GM15510 (cell line): Measurements from ENCODE around the gene HPCAL4.

Experiments used
- POLR2A ChIP-seq: IDR thresholded peaks from 3 replicates; pipeline ENCODE4 v1.6.1; 2011; ENCODE audit warnings: borderline replicate concordance; ENCODE audit not compliant: insufficient read length; ENCODE audit errors: extremely low read depth

The HPCAL4 gene

GRCh38 chr1:39711966-39712340, 20.7 kb upstream of the HPCAL4 start:
- no peak for TF ChIP-seq POLR2A

- no peak for TF ChIP-seq POLR2A
Measured at GRCh38 chr1:39711104-39711965, 20.1 kb upstream of the HPCAL4 start.

- TF ChIP-seq POLR2A: no peak
Measured at GRCh38 chr1:39707506-39707905, 16.3 kb upstream of the HPCAL4 start.

- TF ChIP-seq POLR2A: no peak
Measured at GRCh38 chr1:39704757-39705156, 13.5 kb upstream of the HPCAL4 start.

DNA sequence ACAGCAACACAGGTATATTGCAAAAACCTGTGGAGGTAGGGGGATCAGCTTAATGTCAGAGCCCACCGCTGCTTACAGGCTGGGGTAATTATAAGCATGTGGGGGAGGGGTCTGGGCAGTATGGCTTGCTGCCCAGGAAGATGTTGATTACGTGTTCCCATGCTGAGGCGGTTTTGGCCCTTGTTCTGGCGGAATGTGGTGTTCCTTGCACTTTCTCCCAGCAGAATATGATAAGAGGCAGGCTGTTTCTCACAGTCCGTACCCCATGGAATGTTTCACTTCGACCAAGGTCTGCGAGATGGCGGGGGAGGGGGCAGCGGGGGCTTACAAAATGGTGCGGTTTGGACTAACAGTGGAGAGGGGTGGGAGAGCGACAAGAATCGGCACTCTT, 9.8 kb upstream of the HPCAL4 start:
- TF ChIP-seq POLR2A: no peak

DNA sequence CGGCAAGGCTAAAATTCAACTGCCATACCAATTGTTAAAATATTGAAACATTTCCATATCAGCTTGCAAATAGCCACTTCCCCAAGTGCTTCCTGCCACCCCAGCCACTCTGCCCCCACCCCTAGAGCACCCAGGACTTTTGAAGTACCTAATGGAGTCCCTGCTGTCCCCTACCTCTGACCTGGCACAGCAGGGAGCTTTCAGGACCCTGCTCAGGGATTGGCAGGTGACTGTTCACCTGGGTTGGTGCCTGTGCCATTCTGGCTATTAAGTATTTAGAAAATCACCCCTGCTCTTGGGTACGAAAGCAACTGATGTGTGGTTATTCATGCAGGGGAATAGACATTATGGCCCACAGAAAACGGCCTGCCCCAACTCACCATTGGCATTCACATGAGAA, 9.1 kb upstream of the HPCAL4 start:
- no peak for TF ChIP-seq POLR2A

GRCh38 chr1:39699419-39699818, 8.2 kb upstream of the HPCAL4 start:
- no peak for TF ChIP-seq POLR2A

- TF ChIP-seq POLR2A: no peak
Measured at GRCh38 chr1:39698568-39698967, 7.3 kb upstream of the HPCAL4 start.

DNA sequence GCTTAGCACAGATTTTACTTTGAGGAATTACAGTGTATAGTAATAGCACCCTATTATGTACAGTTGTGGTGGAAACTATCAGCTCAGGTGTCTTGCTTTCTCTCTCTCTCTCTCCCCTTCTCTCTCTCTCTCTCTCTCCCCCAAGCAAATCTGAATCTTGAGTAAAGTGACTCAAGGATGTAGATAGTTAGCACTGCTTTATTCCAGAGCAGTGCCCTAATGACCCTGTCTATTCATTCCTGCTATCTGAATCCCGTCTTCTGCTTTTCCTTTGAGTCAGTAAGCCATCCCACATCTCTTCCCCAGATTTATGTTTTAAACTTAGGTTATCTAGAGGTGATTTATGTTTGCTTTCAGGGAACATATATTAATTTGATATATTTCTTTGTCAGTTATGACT, 5.2 kb upstream of the HPCAL4 start:
- TF ChIP-seq POLR2A: no peak

- no peak for TF ChIP-seq POLR2A
Measured at GRCh38 chr1:39695016-39695415, 3.8 kb upstream of the HPCAL4 start.

DNA sequence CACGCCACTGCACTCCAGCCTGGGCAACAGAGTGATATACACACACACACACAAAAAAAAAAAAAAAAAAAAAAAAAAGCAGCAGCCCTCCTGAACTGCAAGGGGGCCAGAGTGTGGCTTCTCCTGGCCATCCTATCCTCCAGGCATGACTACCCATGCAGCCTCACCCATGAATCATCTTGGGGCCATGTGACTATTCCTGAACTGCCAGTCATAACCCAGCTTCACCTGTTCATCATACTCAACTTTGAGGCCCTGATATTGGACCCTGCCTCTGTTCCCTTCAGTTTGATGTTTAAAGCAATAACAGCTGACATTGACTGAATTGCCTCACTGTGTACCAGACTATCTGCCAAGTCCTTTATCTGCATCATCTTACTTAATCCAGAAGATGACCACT, 2.8 kb upstream of the HPCAL4 start:
- TF ChIP-seq POLR2A: no peak

DNA sequence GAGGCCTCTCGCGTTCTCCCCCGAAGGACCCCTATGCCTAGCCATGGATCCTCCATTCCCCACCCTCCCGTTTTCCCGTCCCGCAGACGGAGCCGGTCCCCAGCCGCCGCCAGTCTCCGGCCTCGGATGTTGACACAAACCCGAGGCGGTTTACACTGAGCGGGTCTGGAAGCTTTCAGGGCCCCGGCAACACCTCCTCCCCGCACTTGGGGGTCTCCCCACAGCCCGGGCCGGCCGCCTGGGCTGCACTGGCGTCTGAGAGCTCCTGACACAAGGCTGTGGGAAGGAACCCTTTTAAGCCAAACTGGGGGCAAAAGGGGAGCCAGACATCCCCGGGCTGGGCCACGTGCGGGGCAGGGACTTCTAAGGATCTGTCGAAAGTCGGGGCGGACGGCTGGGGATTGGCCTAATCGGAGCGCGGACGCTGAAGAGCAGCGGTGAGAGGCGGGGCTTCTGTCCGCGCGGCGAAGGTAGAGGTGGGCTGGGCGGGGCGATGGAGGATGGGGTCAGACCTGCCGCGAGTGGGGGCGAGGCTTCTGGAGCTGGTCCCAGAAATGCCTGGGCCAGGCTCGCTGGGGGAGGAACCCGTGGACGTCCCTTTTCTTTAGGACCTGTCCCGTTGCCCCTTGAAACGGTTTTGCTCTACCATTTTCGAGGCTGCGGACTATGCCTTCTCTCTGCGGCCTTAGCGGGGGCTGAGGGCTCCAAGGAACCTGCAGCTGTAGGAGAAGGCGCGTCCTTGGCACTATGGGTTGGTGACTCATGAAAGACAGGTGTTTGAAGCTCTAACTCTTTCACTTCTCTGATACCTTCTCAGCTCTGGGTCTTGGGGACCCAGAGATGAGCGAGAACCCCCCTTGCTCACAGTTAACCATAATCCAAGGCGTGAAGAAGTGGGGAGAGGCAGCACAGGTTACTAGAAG, 1.2 kb upstream of the HPCAL4 start:
- no peak for TF ChIP-seq POLR2A

GRCh38 chr1:39690794-39691382, 345 bp downstream of the HPCAL4 start:
- TF ChIP-seq POLR2A: no peak

- no peak for TF ChIP-seq POLR2A
Measured at GRCh38 chr1:39690225-39690624, 1.0 kb downstream of the HPCAL4 start.

DNA sequence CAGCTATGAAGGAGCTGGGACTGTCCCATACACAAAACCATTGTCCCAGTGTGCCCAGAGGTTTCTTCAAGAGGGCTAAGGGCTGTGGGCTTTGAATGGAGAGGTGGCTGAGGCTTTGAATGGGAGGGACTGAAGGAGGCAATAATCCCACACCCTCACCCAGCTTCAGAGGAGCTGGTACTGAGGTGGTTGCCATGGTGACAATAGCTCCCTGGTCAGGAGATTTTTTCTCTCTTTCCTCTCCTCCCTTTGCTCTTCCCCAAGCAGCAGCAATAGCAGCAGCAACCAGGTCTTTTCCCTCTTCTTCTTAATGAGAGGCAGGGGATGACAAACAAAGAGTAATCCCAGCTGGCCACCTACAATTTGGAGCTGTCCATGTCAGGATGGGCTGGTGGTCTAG, 1.6 kb downstream of the HPCAL4 start:
- TF ChIP-seq POLR2A: no peak

- no peak for TF ChIP-seq POLR2A
Measured at GRCh38 chr1:39689214-39689613, 2.0 kb downstream of the HPCAL4 start.

DNA sequence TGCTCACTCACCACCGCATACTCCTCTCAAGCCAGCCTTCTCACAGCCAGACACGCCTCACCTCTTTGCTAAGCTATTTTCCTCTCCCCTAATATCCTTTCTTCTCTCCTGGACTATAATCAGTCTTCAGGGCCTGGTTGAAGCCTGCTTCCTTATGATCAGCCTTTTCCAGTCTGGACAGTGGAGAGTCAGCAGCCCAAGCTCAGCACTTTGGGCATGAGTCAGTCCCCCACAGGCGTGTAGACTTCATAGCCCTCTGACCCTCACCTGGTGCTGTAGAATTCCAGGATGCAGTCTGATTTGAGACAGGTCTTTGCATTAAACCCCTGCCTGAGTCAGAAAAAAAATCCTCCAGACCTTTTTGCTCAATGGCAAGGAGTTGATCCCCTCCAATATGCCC, 2.5 kb downstream of the HPCAL4 start:
- no peak for TF ChIP-seq POLR2A
